Nucleus accumbens (tissue), 56 donors: ENCODE results near the gene TTLL5.
"Not testable (repeated sequence)": the region's sequence is repeated elsewhere in the genome, so short reads cannot be mapped to it uniquely, and the experiment has no call there.

Experiments
- DNase-seq, 56 donors: peaks; one replicate each; lab custom pipeline; 2025; lab: John Stamatoyannopoulos, UW

Gene TTLL5

GRCh38 chr14:75695025-75695424 is 34.0 kb downstream of the TTLL5 start:
- not testable (repeated sequence) for DNase-seq

- DNase-seq, result no peak
Observed at GRCh38 chr14:75697386-75697785, 36.3 kb downstream of the TTLL5 start.

- no peak for DNase-seq
Observed at GRCh38 chr14:75697918-75698317, 36.9 kb downstream of the TTLL5 start.

- no peak for DNase-seq
Observed at GRCh38 chr14:75699331-75699730, 38.3 kb downstream of the TTLL5 start.

GRCh38 chr14:75700295-75700694 is 39.2 kb downstream of the TTLL5 start:
- no peak for DNase-seq

- no peak for DNase-seq
Observed at GRCh38 chr14:75702122-75702521, 41.1 kb downstream of the TTLL5 start.

GRCh38 chr14:75702616-75703261 is 41.7 kb downstream of the TTLL5 start:
- DNase-seq, result peak in 9 of 56 donors; percentile 4 to 53 (median 16)

GRCh38 chr14:75703467-75703866 is 42.4 kb downstream of the TTLL5 start:
- no peak for DNase-seq

- no peak for DNase-seq
Observed at GRCh38 chr14:75705014-75705413, 44.0 kb downstream of the TTLL5 start.

- DNase-seq, result peak in 47 of 56 donors; percentile 0 to 90 (median 49)
Observed at GRCh38 chr14:75709207-75709812, 48.3 kb downstream of the TTLL5 start.

GRCh38 chr14:75711105-75711795 is 50.2 kb downstream of the TTLL5 start:
- DNase-seq, result peak in 31 of 56 donors; percentile 6 to 55 (median 26)

GRCh38 chr14:75711796-75712211 is 50.8 kb downstream of the TTLL5 start:
- DNase-seq, result peak in 55 of 56 donors; percentile 13 to 91 (median 76)

- DNase-seq, result no peak
Observed at GRCh38 chr14:75714991-75715390, 53.9 kb downstream of the TTLL5 start.

- no peak for DNase-seq
Observed at GRCh38 chr14:75715926-75716780, 55.1 kb downstream of the TTLL5 start.

GRCh38 chr14:75717729-75718128 is 56.7 kb downstream of the TTLL5 start:
- DNase-seq, result no peak

- DNase-seq, result no peak
Observed at GRCh38 chr14:75718199-75718598, 57.2 kb downstream of the TTLL5 start.

- DNase-seq, result no peak
Observed at GRCh38 chr14:75720116-75720515, 59.1 kb downstream of the TTLL5 start.

GRCh38 chr14:75720842-75721498 is 59.9 kb downstream of the TTLL5 start:
- DNase-seq, result peak in 50 of 56 donors; percentile 8 to 84 (median 60)

- DNase-seq, result no peak
Observed at GRCh38 chr14:75723716-75724115, 62.7 kb downstream of the TTLL5 start.
